HEK293T (cell line): ENCODE data around the gene CTBP1.

Experiments
- BHLHE40 ChIP-seq: fragments of 450-650 bp; IDR thresholded peaks from 2 replicates; pipeline ENCODE4 v1.6.1; 2016; ENCODE audit warnings: mild to moderate bottlenecking, moderate library complexity, borderline replicate concordance
- CTBP1 ChIP-seq: fragments of 450-650 bp; IDR thresholded peaks from 2 replicates; pipeline ENCODE4 v1.6.1; 2016; ENCODE audit warnings: borderline replicate concordance
- FOXA1 ChIP-seq: fragments of 450-650 bp; IDR thresholded peaks from 2 replicates; pipeline ENCODE4 v1.6.1; 2016; ENCODE audit warnings: mild to moderate bottlenecking
- FOXK2 ChIP-seq: fragments of 450-650 bp; IDR thresholded peaks from 2 replicates; pipeline ENCODE4 v1.6.1; 2016; ENCODE audit warnings: mild to moderate bottlenecking
- FOXM1 ChIP-seq: fragments of 450-650 bp; IDR thresholded peaks from 2 replicates; pipeline ENCODE4 v1.6.1; 2017; ENCODE audit warnings: mild to moderate bottlenecking, borderline replicate concordance
- L3MBTL2 ChIP-seq: fragments of 450-650 bp; conservative IDR thresholded peaks from 2 replicates; pipeline ENCODE4 v1.6.1; 2016; ENCODE audit warnings: mild to moderate bottlenecking
- NFRKB ChIP-seq: fragments of 450-650 bp; IDR thresholded peaks from 2 replicates; pipeline ENCODE4 v1.6.1; 2016; ENCODE audit warnings: mild to moderate bottlenecking, moderate library complexity
- PKNOX1 ChIP-seq: fragments of 450-650 bp; IDR thresholded peaks from 2 replicates; pipeline ENCODE4 v1.6.1; 2016
- SP1 ChIP-seq: fragments of 450-650 bp; IDR thresholded peaks from 2 replicates; pipeline ENCODE4 v1.6.1; 2017
- SUZ12 ChIP-seq: fragments of 450-650 bp; IDR thresholded peaks from 2 replicates; pipeline ENCODE4 v1.6.1; 2016; ENCODE audit warnings: mild to moderate bottlenecking
- TARDBP ChIP-seq: fragments of 450-650 bp; IDR thresholded peaks from 2 replicates; pipeline ENCODE4 v1.6.1; 2016
- ZNF384 ChIP-seq: fragments of 450-650 bp; IDR thresholded peaks from 2 replicates; pipeline ENCODE4 v1.6.1; 2016

- no peak for TF ChIP-seq FOXM1
- TF ChIP-seq FOXK2 = no peak
- TF ChIP-seq TARDBP = no peak
- no peak for TF ChIP-seq ZNF384
- TF ChIP-seq BHLHE40 = no peak
- no peak for TF ChIP-seq SP1
- no peak for TF ChIP-seq PKNOX1
- TF ChIP-seq L3MBTL2 = no peak
- no peak for TF ChIP-seq SUZ12
- no peak for TF ChIP-seq NFRKB
- no peak for TF ChIP-seq FOXA1
- no peak for TF ChIP-seq CTBP1
These were observed 22.8 kb upstream of the CTBP1 start for GRCh38 chr4:1271686-1272085.
